C4-2B (cell line): ENCODE results near the gene ZNF423.

ENCODE experiments used
- CTCF ChIP-seq: fragments of 450-650 bp; conservative IDR thresholded peaks from 2 replicates; pipeline ENCODE4 v1.5.1; 2017; ENCODE audit warnings: mild to moderate bottlenecking
- ZFX ChIP-seq: fragments of 450-650 bp; IDR thresholded peaks from 2 replicates; pipeline ENCODE4 v1.6.1; 2017

- no peak for TF ChIP-seq CTCF
- TF ChIP-seq ZFX = no peak
These were observed 220.0 kb downstream of the ZNF423 start for GRCh38 chr16:49635591-49636581.
